ENCODE measurements around the gene DGKI.

DNA sequence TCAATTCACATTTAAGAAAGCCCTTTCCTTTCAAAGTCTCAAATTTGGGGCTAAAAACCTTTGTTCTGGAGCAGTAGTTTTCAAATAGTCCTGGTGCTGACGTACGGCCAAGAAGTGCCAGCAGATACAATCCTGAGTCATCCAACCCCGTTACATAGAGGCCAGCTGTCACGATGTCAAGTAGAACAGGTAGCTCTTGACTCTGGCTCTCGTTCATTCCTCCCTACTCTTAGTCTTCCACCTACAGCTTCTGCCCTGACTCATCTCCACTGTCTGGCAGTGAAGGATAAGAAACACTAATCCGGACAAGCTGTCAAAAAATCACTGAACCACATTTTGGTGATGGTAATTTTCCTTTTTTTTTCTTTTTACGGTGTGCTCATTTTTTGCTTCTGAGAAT lies 370.8 kb downstream of the DGKI start:
- no peak for TF ChIP-seq POLR2A (IDR thresholded peaks at IDR 0.05)
- TF ChIP-seq, protein P1, sequence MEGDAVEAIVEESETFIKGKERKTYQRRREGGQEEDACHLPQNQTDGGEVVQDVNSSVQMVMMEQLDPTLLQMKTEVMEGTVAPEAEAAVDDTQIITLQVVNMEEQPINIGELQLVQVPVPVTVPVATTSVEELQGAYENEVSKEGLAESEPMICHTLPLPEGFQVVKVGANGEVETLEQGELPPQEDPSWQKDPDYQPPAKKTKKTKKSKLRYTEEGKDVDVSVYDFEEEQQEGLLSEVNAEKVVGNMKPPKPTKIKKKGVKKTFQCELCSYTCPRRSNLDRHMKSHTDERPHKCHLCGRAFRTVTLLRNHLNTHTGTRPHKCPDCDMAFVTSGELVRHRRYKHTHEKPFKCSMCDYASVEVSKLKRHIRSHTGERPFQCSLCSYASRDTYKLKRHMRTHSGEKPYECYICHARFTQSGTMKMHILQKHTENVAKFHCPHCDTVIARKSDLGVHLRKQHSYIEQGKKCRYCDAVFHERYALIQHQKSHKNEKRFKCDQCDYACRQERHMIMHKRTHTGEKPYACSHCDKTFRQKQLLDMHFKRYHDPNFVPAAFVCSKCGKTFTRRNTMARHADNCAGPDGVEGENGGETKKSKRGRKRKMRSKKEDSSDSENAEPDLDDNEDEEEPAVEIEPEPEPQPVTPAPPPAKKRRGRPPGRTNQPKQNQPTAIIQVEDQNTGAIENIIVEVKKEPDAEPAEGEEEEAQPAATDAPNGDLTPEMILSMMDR (IDR thresholded peaks at IDR 0.05) = no peak

Measured in thyroid gland (tissue), 4 donors.